Retina (tissue), 1 donor: ENCODE results near the gene LYVE1.
A peak's percentile ranks its signal among the peaks of the same experiment; 100 is the strongest.
"Not testable (repeated sequence)": the region's sequence is repeated elsewhere in the genome, so short reads cannot be mapped to it uniquely, and the experiment has no call there.

Source experiments
- DNase-seq: peaks from one replicate; pipeline ENCODE4 v3.0.0-alpha.2; 2016

LYVE1 gene

GRCh38 chr11:10568486-10568941, at the start of gene LYVE1:
Gene LYVE1 (minus strand): TSS chr11:10568665. CDS start chr11:10568532, 133 bp downstream.
- DNase-seq: no peak

GRCh38 chr11:10617551-10617950, 49.1 kb upstream of the LYVE1 start:
- DNase-seq: no peak

- no peak for DNase-seq
Observed at GRCh38 chr11:10611979-10612862, 43.8 kb upstream of the LYVE1 start.

GRCh38 chr11:10609636-10610035, 41.2 kb upstream of the LYVE1 start:
- no peak for DNase-seq

GRCh38 chr11:10608584-10608983, 40.1 kb upstream of the LYVE1 start:
- no peak for DNase-seq

GRCh38 chr11:10607462-10608132, 39.1 kb upstream of the LYVE1 start:
- DNase-seq: no peak

- DNase-seq: no peak
Observed at GRCh38 chr11:10606536-10607208, 38.2 kb upstream of the LYVE1 start.

- peak; percentile 28 for DNase-seq
Observed at GRCh38 chr11:10605941-10606381, 37.5 kb upstream of the LYVE1 start.

GRCh38 chr11:10604798-10605197, 36.3 kb upstream of the LYVE1 start:
- DNase-seq: no peak

GRCh38 chr11:10604340-10604748, 35.9 kb upstream of the LYVE1 start:
- DNase-seq: no peak

GRCh38 chr11:10603721-10604297, 35.3 kb upstream of the LYVE1 start:
- DNase-seq: no peak

- DNase-seq: no peak
Observed at GRCh38 chr11:10602945-10603344, 34.5 kb upstream of the LYVE1 start.

GRCh38 chr11:10602366-10602765, 33.9 kb upstream of the LYVE1 start:
- no peak for DNase-seq

- DNase-seq: no peak
Observed at GRCh38 chr11:10601837-10602236, 33.4 kb upstream of the LYVE1 start.

GRCh38 chr11:10600570-10601248, 32.2 kb upstream of the LYVE1 start:
- no peak for DNase-seq

- no peak for DNase-seq
Observed at GRCh38 chr11:10599388-10600175, 31.1 kb upstream of the LYVE1 start.

GRCh38 chr11:10598816-10599215, 30.4 kb upstream of the LYVE1 start:
- DNase-seq: no peak

GRCh38 chr11:10597877-10598351, 29.4 kb upstream of the LYVE1 start:
- no peak for DNase-seq

GRCh38 chr11:10595840-10596239, 27.4 kb upstream of the LYVE1 start:
- not testable (repeated sequence) for DNase-seq

GRCh38 chr11:10594407-10594806, 25.9 kb upstream of the LYVE1 start:
- no peak for DNase-seq

GRCh38 chr11:10592331-10592730, 23.9 kb upstream of the LYVE1 start:
- no peak for DNase-seq
